Testis (tissue), 3 donors: Measurements from ENCODE around the gene PPME1. TPM values are rescaled to one million over a fixed set of nuclear protein-coding genes. Genes with fewer than 3 reads are reported as not detected.

Experiments
- DNase-seq: peaks from one replicate; pipeline ENCODE4 v3.0.0-alpha.2; 2019
- H3K27ac ChIP-seq, 2 donors: fragments of 200-600 bp; sonication (generic); one replicate each; pipeline ENCODE4 v1.5.1; 2019
- H3K27me3 ChIP-seq: fragments of 200-600 bp; sonication (generic); one replicate; pipeline ENCODE4 v1.5.1; 2019
- H3K36me3 ChIP-seq: fragments of 200-600 bp; sonication (generic); one replicate; pipeline ENCODE4 v1.5.1; 2017; ENCODE audit warnings: low read depth; ENCODE audit errors: missing control alignments
- H3K4me1 ChIP-seq: fragments of 200-600 bp; sonication (generic); one replicate; pipeline ENCODE4 v1.5.1; 2019
- H3K4me3 ChIP-seq, 2 donors: fragments of 200-600 bp; sonication (generic); one replicate each; pipeline ENCODE4 v1.5.1; 2017 to 2019
- H3K9me3 ChIP-seq: fragments of 200-600 bp; sonication (generic); one replicate; pipeline ENCODE4 v1.5.1; 2017
- POLR2A ChIP-seq: fragments of 450-650 bp; IDR thresholded peaks from one replicate; pipeline ENCODE4 v1.6.1; 2017; ENCODE audit warnings: antibody characterized with exemption, mild to moderate bottlenecking, moderate library complexity
- WGBS, 2 donors: methylation state at CpG; one replicate each; pipeline ENCODE4 v1.1.5; 2018; 5-methylcytosine and 5-hydroxymethylcytosine counted together
- intact Hi-C: fragments of 100-400 bp; cut with DNase I; formaldehyde crosslinking; loops from one replicate; pipeline ENCODE4 v1.15.1; 2023; ENCODE audit warnings: low total_unique reads
- polyA plus RNA-seq: library from polyadenylated mRNA; stranded (reverse); fragments of 350-450 nt; fragmentation: Illumina TruSeq; extraction: RNeasy Lipid Tissue Mini Kit (QIAGEN cat#74804); gene quantifications from one replicate; pipeline ENCODE4 v1.2.3, GENCODE V29; 2014; ENCODE audit warnings: low read depth, low replicate concordance; ENCODE audit not compliant: insufficient read depth
- total RNA-seq, 2 donors: library from RNA; depleted of rRNA; stranded (reverse); fragments of >200 nt; gene quantifications; one replicate each; pipeline ENCODE4 v1.2.3, GENCODE V29; 2016
- TF ChIP-seq, protein P1 (sequence below), 3 experiments: fragments of 450-650 bp in 2 of 3; fragments of 200-600 bp in 1 of 3; sonication (generic) in 1 of 3; IDR thresholded peaks; one replicate each; pipeline ENCODE4 v1.5.1; 2016 to 2019; ENCODE audit warnings: antibody characterized with exemption in 3 of 3, mild to moderate bottlenecking in 2 of 3, moderate library complexity in 1 of 3

The PPME1 gene
- total and polyA plus RNA-seq, 3 donors from 2014 or later, result 67.1 to 90.9 (median 68.9) TPM

DNA sequence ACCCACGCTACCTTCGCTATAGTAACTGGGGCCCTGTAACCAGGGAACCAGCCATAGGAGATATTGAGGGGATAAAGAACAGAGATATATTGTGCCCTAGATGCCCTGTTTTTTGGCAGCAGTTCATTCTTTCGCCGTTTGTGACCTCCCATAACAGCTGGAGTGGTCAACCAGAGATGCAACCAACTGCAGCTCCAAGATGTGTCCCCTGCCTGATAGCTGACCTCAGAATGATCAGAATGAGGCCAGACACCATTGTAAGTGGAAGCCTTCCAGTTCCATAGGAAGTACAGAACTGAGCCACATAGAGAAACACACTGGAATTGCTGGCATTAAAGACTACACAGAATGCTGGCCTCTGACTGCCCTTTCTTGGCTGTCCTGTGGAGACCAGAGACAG is 101.2 kb downstream of the PPME1 start:
- Histone ChIP-seq H3K27me3 (no peaks in the 10 kb centered on the region), H3K27ac (no peak overlapping the region), H3K36me3 (no peaks in the 10 kb centered on the region), H3K9me3 (no peaks in the 10 kb centered on the region), H3K4me3 (no peak overlapping the region), H3K4me1 (no peaks in the 10 kb centered on the region)
- intact Hi-C loops, result no loop called here
- TF ChIP-seq, protein P1, sequence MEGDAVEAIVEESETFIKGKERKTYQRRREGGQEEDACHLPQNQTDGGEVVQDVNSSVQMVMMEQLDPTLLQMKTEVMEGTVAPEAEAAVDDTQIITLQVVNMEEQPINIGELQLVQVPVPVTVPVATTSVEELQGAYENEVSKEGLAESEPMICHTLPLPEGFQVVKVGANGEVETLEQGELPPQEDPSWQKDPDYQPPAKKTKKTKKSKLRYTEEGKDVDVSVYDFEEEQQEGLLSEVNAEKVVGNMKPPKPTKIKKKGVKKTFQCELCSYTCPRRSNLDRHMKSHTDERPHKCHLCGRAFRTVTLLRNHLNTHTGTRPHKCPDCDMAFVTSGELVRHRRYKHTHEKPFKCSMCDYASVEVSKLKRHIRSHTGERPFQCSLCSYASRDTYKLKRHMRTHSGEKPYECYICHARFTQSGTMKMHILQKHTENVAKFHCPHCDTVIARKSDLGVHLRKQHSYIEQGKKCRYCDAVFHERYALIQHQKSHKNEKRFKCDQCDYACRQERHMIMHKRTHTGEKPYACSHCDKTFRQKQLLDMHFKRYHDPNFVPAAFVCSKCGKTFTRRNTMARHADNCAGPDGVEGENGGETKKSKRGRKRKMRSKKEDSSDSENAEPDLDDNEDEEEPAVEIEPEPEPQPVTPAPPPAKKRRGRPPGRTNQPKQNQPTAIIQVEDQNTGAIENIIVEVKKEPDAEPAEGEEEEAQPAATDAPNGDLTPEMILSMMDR (IDR thresholded peaks at IDR 0.05), result no peak
- no peak for TF ChIP-seq POLR2A
- no peak for DNase-seq
- WGBS, 2 donors, result 70 to 74% methylated on average over 4 of the region's 4 CpGs

DNA sequence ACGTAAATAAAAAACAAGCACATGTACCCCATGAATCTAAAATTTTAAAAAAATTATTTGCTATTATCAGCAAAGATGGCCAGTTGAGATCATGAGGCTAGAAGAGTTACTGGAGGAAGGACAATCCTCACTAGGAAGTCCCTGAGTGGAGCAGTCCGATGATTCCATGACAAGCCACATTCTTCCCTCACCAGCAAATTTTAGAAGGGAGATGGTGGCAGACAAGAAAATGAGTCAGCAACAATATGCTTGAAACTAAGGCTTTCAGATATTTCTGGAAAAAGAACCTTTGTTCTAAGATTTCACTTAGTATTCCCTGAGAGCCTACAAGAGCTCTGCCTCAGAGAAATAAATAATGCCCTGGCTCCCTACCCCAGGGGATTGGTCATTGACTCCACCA is 105.5 kb downstream of the PPME1 start:
- no peak for DNase-seq
- no peaks in the 10 kb centered on the region for H3K36me3 ChIP-seq
- no peak for TF ChIP-seq POLR2A
- TF ChIP-seq, protein P1 (IDR thresholded peaks at IDR 0.05), result no peak
- no peaks in the 10 kb centered on the region for H3K9me3 ChIP-seq
- H3K27ac ChIP-seq, result no peak overlapping the region
- WGBS, 2 donors, result 89 to 95% methylated on average over 2 of the region's 2 CpGs
- no peaks in the 10 kb centered on the region for H3K27me3 ChIP-seq
- H3K4me3 ChIP-seq, result no peak overlapping the region
- no peaks in the 10 kb centered on the region for H3K4me1 ChIP-seq
- intact Hi-C loops, result no loop called here

- Histone ChIP-seq H3K4me3 (no peak overlapping the region), H3K27me3 (no peaks in the 10 kb centered on the region), H3K4me1 (no peaks in the 10 kb centered on the region), H3K9me3 (no peaks in the 10 kb centered on the region), H3K27ac (no peak overlapping the region), H3K36me3 (no peaks in the 10 kb centered on the region)
- TF ChIP-seq, protein P1 (IDR thresholded peaks at IDR 0.05), result no peak
- TF ChIP-seq POLR2A, result no peak
- no peak for DNase-seq
- intact Hi-C loops, result no loop called here
- 84 to 92% methylated on average over 2 of the region's 2 CpGs for WGBS, 2 donors
Measured at GRCh38 chr11:74278103-74278502, 107.0 kb downstream of the PPME1 start.

- DNase-seq, result no peak
- Histone ChIP-seq H3K4me3 (no peak overlapping the region), H3K36me3 (no peaks in the 10 kb centered on the region), H3K4me1 (no peaks in the 10 kb centered on the region), H3K27ac (no peak overlapping the region), H3K9me3 (no peaks in the 10 kb centered on the region), H3K27me3 (no peaks in the 10 kb centered on the region)
- no peak for TF ChIP-seq POLR2A
- TF ChIP-seq, protein P1 (IDR thresholded peaks at IDR 0.05), result no peak
- intact Hi-C loops, result no loop called here
- WGBS, 2 donors, result 67 to 68% methylated on average over 1 of the region's 1 CpG
Measured at GRCh38 chr11:74278721-74279161, 107.7 kb downstream of the PPME1 start.

DNA sequence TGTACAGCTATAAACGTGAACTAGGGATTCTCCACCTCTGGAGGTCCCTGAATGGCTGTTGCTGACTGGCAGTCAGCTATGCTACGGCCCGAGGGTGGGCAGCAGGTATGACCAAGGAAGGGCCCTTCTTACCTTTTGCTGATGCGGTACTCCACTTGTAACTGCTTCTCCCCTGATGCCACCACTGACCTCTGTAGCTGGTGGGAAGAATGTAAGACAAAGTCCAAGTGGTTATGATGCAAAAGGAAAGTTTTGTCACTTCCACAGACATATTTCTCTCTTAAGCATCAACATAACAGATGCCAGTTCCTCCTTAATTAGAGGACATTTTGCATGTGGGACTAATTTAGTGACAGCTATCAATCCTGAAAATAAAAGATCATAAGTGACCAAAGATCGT is 108.2 kb downstream of the PPME1 start:
- Histone ChIP-seq H3K27me3 (no peaks in the 10 kb centered on the region), H3K4me3 (no peak overlapping the region), H3K27ac (no peak overlapping the region), H3K4me1 (no peaks in the 10 kb centered on the region), H3K9me3 (no peaks in the 10 kb centered on the region), H3K36me3 (no peaks in the 10 kb centered on the region)
- DNase-seq, result no peak
- TF ChIP-seq, protein P1 (IDR thresholded peaks at IDR 0.05), result no peak
- TF ChIP-seq POLR2A, result no peak
- intact Hi-C loops, result no loop called here
- 77 to 81% methylated on average over 5 of the region's 5 CpGs for whole genome bisulfite sequencing, 2 donors
